Measurements from ENCODE around the gene GAGE13. TPM values are rescaled to one million over a fixed set of nuclear protein-coding genes. Genes with fewer than 3 reads are reported as not detected.

Gene GAGE13
- not detected in 5 replicates for total RNA-seq (2022; extraction: Qiagen RNA extraction)

GRCh38 chrX:49331282-49331681 is at the start of gene GAGE13:
Gene GAGE13 (plus strand): TSS chrX:49331582. CDS start chrX:49332738, 1,156 bp downstream.

GRCh38 chrX:49303346-49303745 is 28.0 kb upstream of the GAGE13 start, which contains the start of gene GAGE10:
Gene GAGE10 (plus strand): TSS chrX:49303646. CDS start chrX:49304860, 1,214 bp downstream.

GRCh38 chrX:49321737-49322136 is 9.6 kb upstream of the GAGE13 start, which contains the start of gene GAGE12J:
Gene GAGE12J (plus strand): TSS chrX:49322037. CDS start chrX:49323194, 1,157 bp downstream.

Other genes starting within 250 kb of the GAGE13 start
- gene GPKOW, start 207.8 kb upstream of the GAGE13 start, total RNA-seq (2022; extraction: Qiagen RNA extraction) = 21.8 to 23.6 TPM (median 22.8 TPM) in 5 replicates
- gene MAGIX, start 168.8 kb upstream of the GAGE13 start, total RNA-seq (2022; extraction: Qiagen RNA extraction) = 2.3 to 3.9 TPM (median 3.3 TPM) in 5 replicates
- gene PLP2, start 159.7 kb upstream of the GAGE13 start, total RNA-seq (2022; extraction: Qiagen RNA extraction) = 324 to 454 TPM (median 441 TPM) in 5 replicates
- gene PRICKLE3, start 145.2 kb upstream of the GAGE13 start, total RNA-seq (2022; extraction: Qiagen RNA extraction) = 11.8 to 18.5 TPM (median 16.8 TPM) in 5 replicates
- 2.2 to 3.2 TPM (median 2.7 TPM) in 5 replicates for gene SYP, start 131.4 kb upstream of the GAGE13 start, total RNA-seq (2022; extraction: Qiagen RNA extraction)
- gene CACNA1F, start 98.2 kb upstream of the GAGE13 start, total RNA-seq (2022; extraction: Qiagen RNA extraction) = not detected in 5 replicates
- gene CCDC22, start 96.1 kb upstream of the GAGE13 start, total RNA-seq (2022; extraction: Qiagen RNA extraction) = 13.5 to 14.7 TPM (median 14.1 TPM) in 5 replicates
- 0.07 to 0.14 TPM (median 0.10 TPM) in 5 replicates for gene FOXP3, start 66.9 kb upstream of the GAGE13 start, total RNA-seq (2022; extraction: Qiagen RNA extraction)
- 2.1 to 3.6 TPM (median 2.8 TPM) in 5 replicates for gene PPP1R3F, start 61.8 kb upstream of the GAGE13 start, total RNA-seq (2022; extraction: Qiagen RNA extraction)
- not detected in 5 replicates for gene GAGE10, start 27.9 kb upstream of the GAGE13 start, total RNA-seq (2022; extraction: Qiagen RNA extraction)
- not detected in 5 replicates for gene GAGE12J, start 9.5 kb upstream of the GAGE13 start, total RNA-seq (2022; extraction: Qiagen RNA extraction)
- not detected in 5 replicates for gene GAGE12C, start 200.6 kb downstream of the GAGE13 start, total RNA-seq (2022; extraction: Qiagen RNA extraction)
- not detected in 5 replicates for gene GAGE12D, start 210.2 kb downstream of the GAGE13 start, total RNA-seq (2022; extraction: Qiagen RNA extraction)
- gene GAGE12E, start 219.7 kb downstream of the GAGE13 start, total RNA-seq (2022; extraction: Qiagen RNA extraction) = not detected in 5 replicates
- gene GAGE12F, start 229.3 kb downstream of the GAGE13 start, total RNA-seq (2022; extraction: Qiagen RNA extraction) = not detected in 5 replicates
- gene GAGE12G, start 238.8 kb downstream of the GAGE13 start, total RNA-seq (2022; extraction: Qiagen RNA extraction) = not detected in 5 replicates
- not detected in 5 replicates for gene GAGE12H, start 248.4 kb downstream of the GAGE13 start, total RNA-seq (2022; extraction: Qiagen RNA extraction)

All from A549 treated with AZD2906 at 1 μM for 4 hours (cell line).